GM19193 (cell line): Measurements from ENCODE around the gene PHKG2.

Experiments
- POLR2A ChIP-seq: IDR thresholded peaks from 4 replicates; pipeline ENCODE4 v1.6.1; 2011; ENCODE audit not compliant: insufficient read depth, insufficient read length; ENCODE audit errors: extremely low read depth

Gene PHKG2

GRCh38 chr16:30747799-30748633, at the start of gene PHKG2:
Gene PHKG2 (plus strand): TSS chr16:30748425. CDS start chr16:30748821, 396 bp downstream.
- TF ChIP-seq POLR2A, result peak; percentile 91

GRCh38 chr16:30698816-30699614, 49.2 kb upstream of the PHKG2 start, which contains the start of gene SRCAP:
Gene SRCAP (plus strand): TSS chr16:30699171. CDS start chr16:30700825, 1,654 bp downstream.
- peak; percentile 56 for TF ChIP-seq POLR2A

- no peak for TF ChIP-seq POLR2A
Measured at GRCh38 chr16:30699615-30700099, 48.6 kb upstream of the PHKG2 start.

- no peak for TF ChIP-seq POLR2A
Measured at GRCh38 chr16:30700491-30700890, 47.7 kb upstream of the PHKG2 start.

GRCh38 chr16:30700971-30701370, 47.3 kb upstream of the PHKG2 start:
- no peak for TF ChIP-seq POLR2A

- no peak for TF ChIP-seq POLR2A
Measured at GRCh38 chr16:30703971-30704370, 44.3 kb upstream of the PHKG2 start.

GRCh38 chr16:30706046-30706445, 42.2 kb upstream of the PHKG2 start:
- TF ChIP-seq POLR2A, result no peak

- TF ChIP-seq POLR2A, result no peak
Measured at GRCh38 chr16:30710971-30711370, 37.3 kb upstream of the PHKG2 start.

GRCh38 chr16:30711712-30712111, 36.5 kb upstream of the PHKG2 start:
- no peak for TF ChIP-seq POLR2A

- no peak for TF ChIP-seq POLR2A
Measured at GRCh38 chr16:30715750-30716445, 32.3 kb upstream of the PHKG2 start.

GRCh38 chr16:30720086-30720485, 28.1 kb upstream of the PHKG2 start:
- no peak for TF ChIP-seq POLR2A

- no peak for TF ChIP-seq POLR2A
Measured at GRCh38 chr16:30720694-30721093, 27.5 kb upstream of the PHKG2 start.

- TF ChIP-seq POLR2A, result no peak
Measured at GRCh38 chr16:30721167-30721566, 27.1 kb upstream of the PHKG2 start.

GRCh38 chr16:30721606-30722005, 26.6 kb upstream of the PHKG2 start:
- TF ChIP-seq POLR2A, result no peak

- no peak for TF ChIP-seq POLR2A
Measured at GRCh38 chr16:30722443-30722842, 25.8 kb upstream of the PHKG2 start.

GRCh38 chr16:30722916-30723315, 25.3 kb upstream of the PHKG2 start:
- TF ChIP-seq POLR2A, result no peak
